GM12878 (cell line): ENCODE results near the gene CTNNBL1. TPM values are rescaled to one million over a fixed set of nuclear protein-coding genes. Genes with fewer than 3 reads are reported as not detected.

Experiments
- ATAC-seq: fragments of 200-7000 bp; cut with Tn5 transposase; 3 replicates; pipeline ENCODE4 v1.9.1; 2020; ENCODE audit warnings: mild to moderate bottlenecking, moderate library complexity
- BruUV-seq: library from RNA; stranded (reverse); fragments of 400-500 nt; replicated peaks from 2 replicates; lab custom pipeline; 2021; lab: Mats Ljungman, UMichigan
- CTCF ChIA-PET: fragments of 300-600 bp; sonication (Branson Sonifier 250); formaldehyde crosslinking; extraction: SDS; loops from one replicate; lab custom pipeline; 2021; ENCODE audit warnings: inconsistent platforms; lab: Yijun Ruan, JAX
- POLR2A ChIA-PET: fragments of 350-600 bp; formaldehyde crosslinking; extraction: SDS; loops from one replicate; lab custom pipeline; 2021; ENCODE audit warnings: inconsistent platforms; lab: Charles Lee
- RAD21 ChIA-PET: fragments of 300-600 bp; sonication (Branson Sonifier 250); formaldehyde crosslinking; loops from one replicate; lab custom pipeline; 2023; ENCODE audit warnings: antibody characterized with exemption; ENCODE audit not compliant: unreplicated experiment; lab: Charles Lee
- SMC1A ChIA-PET: fragments of 300-600 bp; sonication (Branson Sonifier 250); formaldehyde crosslinking; loops from one replicate; lab custom pipeline; 2023; ENCODE audit not compliant: unreplicated experiment, uncharacterized antibody; lab: Charles Lee
- DNase-seq: peaks from one replicate; pipeline ENCODE4 v3.0.0-alpha.2; 2011; ENCODE audit warnings: low read depth, low spot score
- FAIRE-seq: peaks from 3 replicates; lab custom pipeline; 2011; peaks lifted over from hg19 to GRCh38; lab: Jason Lieb, UNC
- H2AFZ ChIP-seq: 2 replicates; pipeline ENCODE4 v1.6.0; 2011; ENCODE audit warnings: low read depth, low read length, control low read depth; ENCODE audit not compliant: control insufficient read depth
- H3K27ac ChIP-seq: 2 replicates; pipeline ENCODE4 v1.5.1; 2011; ENCODE audit warnings: control low read depth; ENCODE audit not compliant: control insufficient read depth, insufficient read depth
- H3K27me3 ChIP-seq, 2 experiments: replicated peaks in 1 of 2; 2 replicates each; pipeline versions ENCODE4 v1.6.0 to v1.6.1; 2011; ENCODE audit warnings: low read length in 1 of 2; ENCODE audit not compliant: control insufficient read depth in 2 of 2, insufficient read depth in 2 of 2
- H3K36me3 ChIP-seq, 2 experiments: 2 replicates each; pipeline ENCODE4 v1.5.1; 2011; ENCODE audit warnings: low read length in 1 of 2; ENCODE audit not compliant: control insufficient read depth in 2 of 2, insufficient read depth in 2 of 2
- H3K4me1 ChIP-seq: 2 replicates; pipeline ENCODE4 v1.6.1; 2011; ENCODE audit warnings: mild to moderate bottlenecking, low read length, moderate library complexity, mixed read lengths; ENCODE audit not compliant: control insufficient read depth, insufficient read depth
- H3K4me2 ChIP-seq: 2 replicates; pipeline ENCODE4 v1.6.0; 2011; ENCODE audit warnings: control low read depth; ENCODE audit not compliant: control insufficient read depth, insufficient read depth
- H3K4me3 ChIP-seq: fragments of 200-600 bp; sonication (generic); 2 replicates; pipeline ENCODE4 v1.5.1; 2016
- H3K79me2 ChIP-seq: 2 replicates; pipeline ENCODE4 v1.6.0; 2011; ENCODE audit warnings: low read length; ENCODE audit not compliant: control insufficient read depth, insufficient read depth
- H3K9ac ChIP-seq: 2 replicates; pipeline ENCODE4 v1.8.0; 2011; ENCODE audit warnings: low read length, control low read depth, mixed read lengths; ENCODE audit not compliant: control insufficient read depth, insufficient read depth
- H3K9me3 ChIP-seq: replicated peaks from 3 replicates; pipeline ENCODE4 v1.5.1; 2011; ENCODE audit warnings: mild to moderate bottlenecking, low read length; ENCODE audit not compliant: control insufficient read depth, insufficient read depth
- H4K20me1 ChIP-seq: 2 replicates; pipeline ENCODE4 v1.6.0; 2011; ENCODE audit not compliant: control insufficient read depth, insufficient read depth
- WGBS: methylation state at CpG from one replicate; pipeline ENCODE4 v1.1.6; 2016; ENCODE audit warnings: low lambda C conversion rate; ENCODE audit not compliant: insufficient replicate concordance, insufficient coverage; ENCODE audit errors: missing lambda C conversion rate; 5-methylcytosine and 5-hydroxymethylcytosine counted together
- in situ Hi-C: fragments of 300-500 bp; cut with MboI; formaldehyde crosslinking; loops from 9 replicates; pipeline ENCODE4 v1.14.3; 2018; ENCODE audit warnings: mixed read lengths
- intact Hi-C: fragments of 100-400 bp; cut with micrococcal nuclease; formaldehyde crosslinking; loops from one replicate; pipeline ENCODE4 v1.14.2; 2022; ENCODE audit not compliant: unreplicated experiment
- polyA plus RNA-seq, 11 experiments: library from polyadenylated mRNA; depleted of rRNA in 4 of 11; unstranded in 6 of 11; stranded (reverse) in 5 of 11; fragments of >200 nt; fragmentation: Nextera tagmentation in 4 of 11; fragmentation: Illumina TruSeq in 1 of 11; extraction: Ambion mirVana in 4 of 11; extraction: Trizol in 1 of 11; gene quantifications; 1 replicate in 1 of 11; 2 replicates in 10 of 11; pipeline versions ENCODE4 v1.2.1 to v1.2.3, GENCODE V29; 2011 to 2016; ENCODE audit warnings: inconsistent platforms in 2 of 11, missing spikeins in 2 of 11, low read depth in 1 of 11
- total RNA-seq, 4 experiments: library from RNA; depleted of rRNA in 3 of 4; stranded (reverse); fragments of >200 nt in 3 of 4; fragmentation: Illumina TruSeq in 1 of 4; extraction: Trizol in 1 of 4; gene quantifications; 2 replicates each; pipeline versions ENCODE4 v1.2.1 to v1.2.3, GENCODE V29; 2013 to 2021
- TF ChIP-seq, protein P1 (sequence below): fragments of 450-650 bp; IDR thresholded peaks from 2 replicates; pipeline ENCODE4 v1.6.1; 2017; ENCODE audit warnings: mild to moderate bottlenecking, moderate library complexity

The CTNNBL1 gene
- total and polyA plus RNA-seq, 10 of the 15 experiments (the other 5 are each of a cell fraction or from before 2014, with no cell fraction given) = 43.1 to 102 (median 67.8) TPM

DNA sequence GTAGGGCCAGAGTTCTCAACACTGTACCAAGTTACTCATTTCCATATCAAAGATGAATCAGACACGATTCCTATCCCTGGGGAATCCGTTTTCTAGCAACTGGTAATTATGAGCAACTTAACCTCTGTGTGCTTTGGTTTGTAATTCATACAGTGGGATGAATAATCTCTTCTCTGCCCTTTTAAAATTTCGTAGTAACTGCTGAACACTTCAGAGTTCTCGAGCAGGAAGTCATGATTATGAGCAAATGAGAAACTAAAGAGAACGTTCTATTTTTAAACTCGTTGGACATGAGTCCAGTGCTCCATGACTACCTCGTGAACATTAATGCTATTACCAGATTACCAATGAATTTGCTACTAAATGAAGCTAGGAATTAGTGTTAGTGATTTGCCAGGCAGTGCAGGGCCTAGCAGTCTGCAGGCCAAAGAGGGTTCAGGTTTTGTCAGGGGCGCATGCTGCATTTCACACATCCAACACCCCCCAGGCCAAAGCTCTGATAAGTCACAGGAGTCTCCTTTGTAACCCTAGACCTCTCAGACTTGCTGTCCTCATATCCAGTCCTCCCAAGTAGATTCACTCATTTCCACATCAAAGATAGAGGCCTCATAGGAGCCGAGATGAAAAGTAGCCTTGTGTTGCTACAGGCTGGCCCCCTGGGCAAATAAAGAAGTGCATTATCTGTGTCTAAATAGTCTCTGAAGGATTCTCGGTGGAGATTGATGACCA, 163.3 kb downstream of the CTNNBL1 start:
- no peak overlapping the region for H3K4me3 ChIP-seq
- no peak for FAIRE-seq
- DNase-seq = no peak
- no peaks in the 10 kb centered on the region for H3K79me2 ChIP-seq
- ChIA-PET POLR2A (no interaction called here), RAD21 (no interaction called here), SMC1A (interaction anchor here (0.6 kb wide), 1 partner anchor 208 kb away, joined by 3 read pairs; no protein-coding TSS in a partner anchor), CTCF (no interaction called here)
- no peaks in the 10 kb centered on the region for H3K27me3 ChIP-seq
- H3K27ac ChIP-seq = no peak overlapping the region
- no TSS peak for BruUV-seq
- no peaks in the 10 kb centered on the region for H4K20me1 ChIP-seq
- intact Hi-C loops (no loop called here), in situ Hi-C loops (no loop called here)
- H3K4me1 ChIP-seq = peaks cover 23% of the 10 kb centered on the region
- no peak overlapping the region for H2AFZ ChIP-seq
- H3K9ac ChIP-seq = no peak overlapping the region
- 51% methylated on average over 10 of the region's 10 CpGs for WGBS
- no peaks in the 10 kb centered on the region for H3K9me3 ChIP-seq
- ATAC-seq = no peak
- no peak overlapping the region for H3K4me2 ChIP-seq
- TF ChIP-seq, protein P1, sequence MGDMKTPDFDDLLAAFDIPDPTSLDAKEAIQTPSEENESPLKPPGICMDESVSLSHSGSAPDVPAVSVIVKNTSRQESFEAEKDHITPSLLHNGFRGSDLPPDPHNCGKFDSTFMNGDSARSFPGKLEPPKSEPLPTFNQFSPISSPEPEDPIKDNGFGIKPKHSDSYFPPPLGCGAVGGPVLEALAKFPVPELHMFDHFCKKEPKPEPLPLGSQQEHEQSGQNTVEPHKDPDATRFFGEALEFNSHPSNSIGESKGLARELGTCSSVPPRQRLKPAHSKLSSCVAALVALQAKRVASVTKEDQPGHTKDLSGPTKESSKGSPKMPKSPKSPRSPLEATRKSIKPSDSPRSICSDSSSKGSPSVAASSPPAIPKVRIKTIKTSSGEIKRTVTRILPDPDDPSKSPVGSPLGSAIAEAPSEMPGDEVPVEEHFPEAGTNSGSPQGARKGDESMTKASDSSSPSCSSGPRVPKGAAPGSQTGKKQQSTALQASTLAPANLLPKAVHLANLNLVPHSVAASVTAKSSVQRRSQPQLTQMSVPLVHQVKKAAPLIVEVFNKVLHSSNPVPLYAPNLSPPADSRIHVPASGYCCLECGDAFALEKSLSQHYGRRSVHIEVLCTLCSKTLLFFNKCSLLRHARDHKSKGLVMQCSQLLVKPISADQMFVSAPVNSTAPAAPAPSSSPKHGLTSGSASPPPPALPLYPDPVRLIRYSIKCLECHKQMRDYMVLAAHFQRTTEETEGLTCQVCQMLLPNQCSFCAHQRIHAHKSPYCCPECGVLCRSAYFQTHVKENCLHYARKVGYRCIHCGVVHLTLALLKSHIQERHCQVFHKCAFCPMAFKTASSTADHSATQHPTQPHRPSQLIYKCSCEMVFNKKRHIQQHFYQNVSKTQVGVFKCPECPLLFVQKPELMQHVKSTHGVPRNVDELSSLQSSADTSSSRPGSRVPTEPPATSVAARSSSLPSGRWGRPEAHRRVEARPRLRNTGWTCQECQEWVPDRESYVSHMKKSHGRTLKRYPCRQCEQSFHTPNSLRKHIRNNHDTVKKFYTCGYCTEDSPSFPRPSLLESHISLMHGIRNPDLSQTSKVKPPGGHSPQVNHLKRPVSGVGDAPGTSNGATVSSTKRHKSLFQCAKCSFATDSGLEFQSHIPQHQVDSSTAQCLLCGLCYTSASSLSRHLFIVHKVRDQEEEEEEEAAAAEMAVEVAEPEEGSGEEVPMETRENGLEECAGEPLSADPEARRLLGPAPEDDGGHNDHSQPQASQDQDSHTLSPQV = no peak
- peaks cover 4 to 9% of the 10 kb centered on the region in 2 experiments; a peak in 3 of 4 replicates for H3K36me3 ChIP-seq
